Caco-2 (cell line): ENCODE data around the gene KCNIP1. TPM values are rescaled to one million over a fixed set of nuclear protein-coding genes. Genes with fewer than 3 reads are reported as not detected.

Experiments
- BruUV-seq: library from RNA; stranded (reverse); fragments of 400-500 nt; replicated peaks from 2 replicates; lab custom pipeline; 2021; lab: Mats Ljungman, UMichigan
- CTCF ChIA-PET: fragments of 300-600 bp; sonication (Branson Sonifier 250); formaldehyde crosslinking; loops from one replicate; lab custom pipeline; 2022; ENCODE audit warnings: antibody characterized with exemption; lab: Charles Lee
- POLR2A ChIA-PET: fragments of 300-600 bp; sonication (Branson Sonifier 250); formaldehyde crosslinking; loops from one replicate; lab custom pipeline; 2022; ENCODE audit warnings: antibody characterized with exemption; lab: Charles Lee
- DNase-seq, 2 experiments: peaks; one replicate each; pipeline versions ENCODE4 v3.0.0 to v3.0.0-alpha.2; 2020 to 2022
- H3K27me3 ChIP-seq: replicated peaks from 2 replicates; pipeline ENCODE4 v1.6.0; 2011; ENCODE audit warnings: low read length; ENCODE audit not compliant: control insufficient read depth, insufficient read depth
- H3K36me3 ChIP-seq: 2 replicates; pipeline ENCODE4 v1.5.1; 2011; ENCODE audit warnings: low read length; ENCODE audit not compliant: control insufficient read depth, insufficient read depth
- H3K4me1 ChIP-seq: fragments of 250-450 bp; sonication (Bioruptor Pico); 2 replicates; pipeline ENCODE4 v1.5.1; 2020; ENCODE audit warnings: mild to moderate bottlenecking
- H3K4me3 ChIP-seq: 2 replicates; pipeline ENCODE4 v1.5.1; 2011; ENCODE audit warnings: low read depth, mild to moderate bottlenecking, control low read depth, low read length
- H3K9me3 ChIP-seq: fragments of 250-450 bp; sonication (Bioruptor Pico); 2 replicates; pipeline ENCODE4 v1.5.1; 2020; ENCODE audit warnings: mild to moderate bottlenecking, moderate library complexity
- H3K27ac Mint-ChIP-seq: one replicate; pipeline ENCODE4 v1.8.0; 2022; ENCODE audit warnings: mixed read lengths; ENCODE audit not compliant: unreplicated experiment
- H3K27me3 Mint-ChIP-seq: one replicate; pipeline ENCODE4 v1.8.0; 2022; ENCODE audit warnings: mixed read lengths; ENCODE audit not compliant: insufficient read depth, unreplicated experiment
- H3K36me3 Mint-ChIP-seq: one replicate; pipeline ENCODE4 v1.8.0; 2022; ENCODE audit warnings: mild to moderate bottlenecking, mixed read lengths; ENCODE audit not compliant: insufficient read depth, unreplicated experiment
- H3K4me1 Mint-ChIP-seq: one replicate; pipeline ENCODE4 v1.8.0; 2022; ENCODE audit warnings: low read depth, mixed read lengths; ENCODE audit not compliant: unreplicated experiment
- H3K4me3 Mint-ChIP-seq: one replicate; pipeline ENCODE4 v1.8.0; 2022; ENCODE audit warnings: mild to moderate bottlenecking, moderate library complexity, mixed read lengths; ENCODE audit not compliant: unreplicated experiment
- H3K9me3 Mint-ChIP-seq: one replicate; pipeline ENCODE4 v1.8.0; 2022; ENCODE audit warnings: mixed read lengths; ENCODE audit not compliant: unreplicated experiment
- CTCF ChIP-seq, 2 experiments: fragments of 200-600 bp in 1 of 2; IDR thresholded peaks; 1 replicate in 1 of 2; 2 replicates in 1 of 2; pipeline versions ENCODE4 v1.5.1 to v1.8.0; 2011 to 2022; ENCODE audit warnings: antibody characterized with exemption in 1 of 2, control low read depth in 1 of 2, inconsistent platforms in 1 of 2, low read depth in 1 of 2, low read length in 1 of 2, mild to moderate bottlenecking in 1 of 2, moderate library complexity in 1 of 2; ENCODE audit not compliant: insufficient read depth in 1 of 2, severe bottlenecking in 1 of 2, unreplicated experiment in 1 of 2
- intact Hi-C: fragments of 100-400 bp; cut with micrococcal nuclease; formaldehyde crosslinking; loops from one replicate; pipeline ENCODE4 v1.10.0; 2022; ENCODE audit not compliant: unreplicated experiment
- total RNA-seq: library from RNA; stranded (reverse); gene quantifications from 2 replicates; pipeline ENCODE4 v1.2.3, GENCODE V29; 2022

KCNIP1 gene
- total RNA-seq, 1 experiment from 2014 or later = not detected

- H3K36me3 ChIP-seq = no peaks in the 10 kb centered on the region
- BruUV-seq = no TSS peak
- CTCF ChIA-PET = interaction anchor here (0.6 kb wide), 1 partner anchor 765 kb away, joined by 6 read pairs; no protein-coding TSS in a partner anchor
- H3K4me1 Mint-ChIP-seq = peaks cover 17% of the 10 kb centered on the region
- H3K27me3 Mint-ChIP-seq = no peaks in the 10 kb centered on the region
- H3K9me3 ChIP-seq = peaks cover 16% of the 10 kb centered on the region
- H3K27me3 ChIP-seq = no peaks in the 10 kb centered on the region
- no peaks in the 10 kb centered on the region for H3K36me3 Mint-ChIP-seq
- POLR2A ChIA-PET = no interaction called here
- H3K4me1 ChIP-seq = peaks cover 6% of the 10 kb centered on the region; the same call in 1 of the 2 replicates
- H3K27ac Mint-ChIP-seq = no peak overlapping the region
- no peak overlapping the region for H3K4me3 Mint-ChIP-seq
- intact Hi-C loops = no loop called here
- DNase-seq = no peak
- H3K4me3 ChIP-seq = no peak overlapping the region
- TF ChIP-seq CTCF (IDR thresholded peaks at IDR 0.05; ENCODE audit: insufficient read depth in 1 of 2, low read depth in 1 of 2, low read length in 1 of 2, severe bottlenecking in 1 of 2, unreplicated experiment in 1 of 2) = no peak
- peaks cover 19% of the 10 kb centered on the region for H3K9me3 Mint-ChIP-seq
Observed at GRCh38 chr5:170541146-170541769, 37.4 kb downstream of the KCNIP1 start.

- Histone ChIP-seq H3K27me3 (no peaks in the 10 kb centered on the region), H3K4me1 (peaks cover 6% of the 10 kb centered on the region; the same call in 1 of the 2 replicates), H3K36me3 (no peaks in the 10 kb centered on the region), H3K9me3 (peaks cover 16% of the 10 kb centered on the region), H3K4me3 (no peak overlapping the region)
- no TSS peak for BruUV-seq
- no peak for TF ChIP-seq CTCF (IDR thresholded peaks at IDR 0.05; ENCODE audit: insufficient read depth in 1 of 2, low read depth in 1 of 2, low read length in 1 of 2, severe bottlenecking in 1 of 2, unreplicated experiment in 1 of 2)
- CTCF ChIA-PET = no interaction called here
- POLR2A ChIA-PET = interaction anchor here (0.6 kb wide), 1 partner anchor 78 kb away, joined by 3 read pairs; no protein-coding TSS in a partner anchor
- no peaks in the 10 kb centered on the region for H3K36me3 Mint-ChIP-seq
- peak in 1 of 2 experiments; percentile 26 for DNase-seq
- H3K4me1 Mint-ChIP-seq = peaks cover 13% of the 10 kb centered on the region
- intact Hi-C loops = loop anchor here (2.0 kb wide), 1 partner anchor 44 kb away; no protein-coding TSS in a partner anchor
- no peak overlapping the region for H3K4me3 Mint-ChIP-seq
- peaks cover 29% of the 10 kb centered on the region for H3K9me3 Mint-ChIP-seq
- H3K27me3 Mint-ChIP-seq = no peaks in the 10 kb centered on the region
- no peak overlapping the region for H3K27ac Mint-ChIP-seq
Observed at GRCh38 chr5:170542691-170543293, 39.0 kb downstream of the KCNIP1 start.

- Mint-ChIP-seq H3K27ac (peak overlapping the region; percentile 23), H3K27me3 (no peaks in the 10 kb centered on the region), H3K9me3 (peaks cover 29% of the 10 kb centered on the region), H3K4me1 (peaks cover 11% of the 10 kb centered on the region), H3K4me3 (no peak overlapping the region), H3K36me3 (no peaks in the 10 kb centered on the region)
- TF ChIP-seq CTCF (IDR thresholded peaks at IDR 0.05; ENCODE audit: insufficient read depth in 1 of 2, low read depth in 1 of 2, low read length in 1 of 2, severe bottlenecking in 1 of 2, unreplicated experiment in 1 of 2) = no peak
- H3K4me1 ChIP-seq = peaks cover 6% of the 10 kb centered on the region; the same call in 1 of the 2 replicates
- H3K4me3 ChIP-seq = no peak overlapping the region
- intact Hi-C loops = no loop called here
- H3K27me3 ChIP-seq = no peaks in the 10 kb centered on the region
- H3K36me3 ChIP-seq = no peaks in the 10 kb centered on the region
- no TSS peak for BruUV-seq
- DNase-seq = no peak
- POLR2A ChIA-PET = no interaction called here
- H3K9me3 ChIP-seq = peaks cover 16% of the 10 kb centered on the region
- CTCF ChIA-PET = no interaction called here
Observed at GRCh38 chr5:170545313-170545712, 41.5 kb downstream of the KCNIP1 start.
